ENCODE results near the gene CBX5.
A peak's percentile ranks its signal among the peaks of the same experiment; 100 is the strongest.

CBX5 gene

DNA sequence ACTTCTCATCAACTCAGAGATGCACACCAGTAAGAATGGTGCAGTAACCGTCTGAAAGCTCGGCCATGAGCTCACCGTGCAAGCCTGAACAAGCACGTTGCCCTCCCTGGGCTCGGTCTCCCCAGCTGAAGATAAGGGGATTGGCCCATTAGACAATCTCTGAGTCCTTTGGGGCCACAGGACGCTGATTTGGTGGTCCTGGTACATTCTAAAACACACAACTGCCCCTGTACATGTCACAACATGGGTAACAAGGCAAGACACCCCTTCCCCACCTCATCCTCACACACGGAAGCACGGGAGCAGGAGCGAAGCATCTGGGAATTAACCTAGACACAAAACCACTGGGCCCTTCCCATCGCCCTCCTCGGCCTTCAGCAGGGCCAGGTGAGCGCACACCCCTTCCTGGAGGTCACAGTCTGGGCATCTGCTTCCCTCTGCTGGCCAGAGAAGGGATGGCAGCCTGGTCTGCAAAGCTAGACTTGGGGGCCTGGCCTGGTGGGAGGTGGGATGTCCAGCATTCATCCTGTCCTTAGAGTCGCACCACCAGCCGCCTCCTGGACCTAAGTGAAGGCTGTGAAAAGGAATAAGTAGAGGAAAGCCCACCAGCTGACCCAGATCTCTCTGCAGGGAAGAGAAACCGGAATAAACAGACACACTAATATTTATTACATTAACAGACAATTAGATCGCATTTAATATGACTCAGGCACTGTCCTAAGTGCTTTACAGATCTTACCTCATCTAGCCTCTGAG, 72.2 kb downstream of the CBX5 start:
- no peak overlapping the region for H3K4me3 ChIP-seq (ENCODE audit: low read depth, low read length)
- TF ChIP-seq CTCF (IDR thresholded peaks at IDR 0.05; ENCODE audit: low read depth, low read length), result peak; percentile 99
- in situ Hi-C loops (cut with HindIII; ENCODE audit: low sequenced_read_pairs), result loop anchor here (25.0 kb wide), 1 partner anchor 155 kb away; the partner anchor contains the start of gene GPR84
- peak; percentile 56 for DNase-seq (ENCODE audit: low read depth, low spot score)

DNA sequence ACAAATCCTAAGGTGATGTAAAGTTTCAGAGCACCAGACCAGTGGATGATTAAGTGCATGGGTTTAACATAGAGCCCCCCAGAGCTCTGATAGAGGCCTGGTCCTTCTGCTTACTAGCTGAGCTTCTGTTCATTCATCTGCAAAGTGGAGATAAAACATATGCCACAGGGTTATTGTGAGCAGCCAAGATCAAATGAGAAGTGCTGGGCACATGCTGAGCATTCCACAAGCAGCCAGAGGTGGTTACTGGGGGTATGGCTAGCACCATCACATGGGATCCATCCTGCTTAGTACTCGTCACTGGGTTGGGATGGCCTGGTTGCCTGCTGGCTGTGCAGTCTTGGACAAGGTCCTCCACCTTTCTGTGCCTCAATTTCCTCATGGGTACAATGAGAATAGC, 73.1 kb downstream of the CBX5 start:
- TF ChIP-seq CTCF (IDR thresholded peaks at IDR 0.05; ENCODE audit: low read depth, low read length), result no peak
- H3K4me3 ChIP-seq (ENCODE audit: low read depth, low read length), result no peak overlapping the region
- no peak for DNase-seq (ENCODE audit: low read depth, low spot score)
- in situ Hi-C loops (cut with HindIII; ENCODE audit: low sequenced_read_pairs), result loop anchor here (25.0 kb wide), 1 partner anchor 156 kb away; the partner anchor contains the start of gene GPR84

- H3K4me3 ChIP-seq (ENCODE audit: low read depth, low read length), result no peak overlapping the region
- DNase-seq (ENCODE audit: low read depth, low spot score), result no peak
- in situ Hi-C loops (cut with HindIII; ENCODE audit: low sequenced_read_pairs), result loop anchor here (25.0 kb wide), 1 partner anchor 158 kb away; the partner anchor contains the start of gene GPR84
- TF ChIP-seq CTCF (IDR thresholded peaks at IDR 0.05; ENCODE audit: low read depth, low read length), result no peak
Observed at GRCh38 chr12:54204316-54204715, 75.6 kb downstream of the CBX5 start.

GRCh38 chr12:54201001-54201794, 78.7 kb downstream of the CBX5 start:
- in situ Hi-C loops (cut with HindIII; ENCODE audit: low sequenced_read_pairs), result loop anchor here (25.0 kb wide), 1 partner anchor 161 kb away; the partner anchor contains the start of gene GPR84
- no peak overlapping the region for H3K4me3 ChIP-seq (ENCODE audit: low read depth, low read length)
- peak; percentile 72 for DNase-seq (ENCODE audit: low read depth, low spot score)
- peak; percentile 98 for TF ChIP-seq CTCF (IDR thresholded peaks at IDR 0.05; ENCODE audit: low read depth, low read length)

DNA sequence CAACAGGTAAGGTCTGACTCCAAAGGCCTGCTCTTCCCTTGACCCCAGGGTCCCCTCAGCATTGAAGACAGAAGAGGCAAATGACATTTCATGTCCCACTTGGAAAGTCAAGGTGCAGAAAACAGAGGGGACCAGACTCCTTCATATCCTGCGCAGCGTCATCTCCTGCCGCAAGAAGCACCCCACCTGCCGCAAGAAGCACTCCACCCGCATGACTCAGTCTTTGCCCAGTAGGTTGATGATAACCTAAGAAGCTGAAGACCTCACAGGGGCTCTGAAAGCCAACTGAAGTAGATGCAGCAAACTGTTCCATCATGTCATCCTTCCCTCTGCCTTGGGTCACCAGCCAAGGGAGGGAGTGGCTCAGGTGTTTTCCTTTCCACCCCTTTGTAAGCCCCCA, 79.5 kb downstream of the CBX5 start:
- in situ Hi-C loops (cut with HindIII; ENCODE audit: low sequenced_read_pairs), result loop anchor here (25.0 kb wide), 1 partner anchor 162 kb away; the partner anchor contains the start of gene GPR84
- H3K4me3 ChIP-seq (ENCODE audit: low read depth, low read length), result no peak overlapping the region
- DNase-seq (ENCODE audit: low read depth, low spot score), result no peak
- TF ChIP-seq CTCF (IDR thresholded peaks at IDR 0.05; ENCODE audit: low read depth, low read length), result no peak

GRCh38 chr12:54199917-54200316, 80.0 kb downstream of the CBX5 start:
- no peak for TF ChIP-seq CTCF (IDR thresholded peaks at IDR 0.05; ENCODE audit: low read depth, low read length)
- H3K4me3 ChIP-seq (ENCODE audit: low read depth, low read length), result no peak overlapping the region
- in situ Hi-C loops (cut with HindIII; ENCODE audit: low sequenced_read_pairs), result loop anchor here (25.0 kb wide), 2 partner anchors 162 to 188 kb away; partner anchors contain the start of genes GPR84, HOXC8 and HOXC9
- DNase-seq (ENCODE audit: low read depth, low spot score), result no peak
